Posterior cingulate gyrus (tissue), 11 donors: ENCODE measurements around the gene NGF.
"Not testable (repeated sequence)": the region's sequence is repeated elsewhere in the genome, so short reads cannot be mapped to it uniquely, and the experiment has no call there.

Source experiments
- DNase-seq, 10 donors: peaks; one replicate each; pipeline versions ENCODE4 v3.0.0 to v3.0.0-alpha.2; 2020 to 2021; ENCODE audit warnings: mixed read lengths in 3 of 10
- intact Hi-C: fragments of 100-400 bp; cut with DNase I; formaldehyde crosslinking; loops from one replicate; pipeline ENCODE4 v1.15.1; 2023

Gene NGF

GRCh38 chr1:115311474-115311989, 26.5 kb downstream of the NGF start:
- DNase-seq: no peak

GRCh38 chr1:115310581-115311473, 27.2 kb downstream of the NGF start:
- no peak for DNase-seq
- intact Hi-C loops: no loop called here

More at GRCh38 chr1:115311474-115311989, 26.5 kb downstream of the NGF start:
- intact Hi-C loops: no loop called here

DNA sequence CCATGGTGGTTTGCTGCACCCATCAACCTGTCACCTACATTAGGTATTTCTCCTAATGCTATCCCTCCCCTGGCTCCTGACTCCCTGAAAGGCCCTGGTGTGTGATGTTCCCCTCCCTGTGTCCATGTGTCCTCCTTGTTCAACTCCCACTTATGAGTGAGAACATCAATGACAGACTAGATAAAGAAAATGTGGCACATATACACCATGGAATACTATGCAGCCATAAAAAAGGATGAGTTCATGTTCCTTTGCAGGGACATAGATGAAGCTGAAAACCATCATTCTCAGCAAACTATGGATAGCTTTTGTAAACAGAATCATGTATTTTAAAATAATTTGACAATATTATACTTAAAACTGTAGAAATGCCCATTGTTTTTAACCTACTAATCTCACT, 28.5 kb downstream of the NGF start:
- intact Hi-C loops, DNase-seq: not testable (repeated sequence)

DNA sequence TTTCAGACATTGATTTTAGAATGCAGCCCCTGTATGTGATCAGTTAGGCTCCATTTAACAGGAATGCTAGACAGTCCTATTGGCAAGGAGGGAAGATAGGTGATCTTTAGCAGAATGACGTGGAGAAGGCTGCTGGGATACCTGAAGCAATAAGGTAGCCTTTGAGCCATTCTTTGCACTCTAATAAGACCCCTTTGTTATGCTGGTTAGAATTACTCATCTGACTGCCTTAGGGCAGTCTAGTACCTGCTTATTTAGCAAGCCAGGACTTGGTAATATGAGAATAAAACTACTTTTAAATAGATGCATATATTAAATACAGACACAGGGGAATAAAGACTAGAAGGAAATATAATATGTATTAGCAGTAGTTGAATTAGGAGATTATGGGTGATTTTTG, 29.1 kb downstream of the NGF start:
- intact Hi-C loops: no loop called here
- no peak for DNase-seq

DNA sequence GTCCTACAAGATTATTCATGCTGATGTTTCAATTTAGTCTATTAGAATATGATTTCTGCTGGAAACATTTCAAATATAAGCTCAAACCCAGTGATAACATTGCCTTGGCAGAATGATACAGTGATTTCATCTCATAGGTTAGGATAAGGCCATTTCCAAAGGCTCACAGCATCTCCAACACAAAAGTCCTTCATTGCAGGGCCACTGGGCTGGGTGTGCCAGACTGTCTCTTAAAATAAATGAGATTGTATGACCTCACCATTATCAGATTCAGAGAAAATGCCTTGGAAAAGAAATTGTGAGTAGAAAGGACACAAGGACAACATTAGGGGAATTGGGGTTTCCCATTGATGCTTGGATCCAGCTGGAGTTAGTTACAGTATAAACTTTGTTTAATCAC, 30.4 kb downstream of the NGF start:
- intact Hi-C loops: no loop called here
- no peak for DNase-seq

GRCh38 chr1:115306146-115306545, 31.9 kb downstream of the NGF start:
- intact Hi-C loops: no loop called here
- DNase-seq: no peak

DNA sequence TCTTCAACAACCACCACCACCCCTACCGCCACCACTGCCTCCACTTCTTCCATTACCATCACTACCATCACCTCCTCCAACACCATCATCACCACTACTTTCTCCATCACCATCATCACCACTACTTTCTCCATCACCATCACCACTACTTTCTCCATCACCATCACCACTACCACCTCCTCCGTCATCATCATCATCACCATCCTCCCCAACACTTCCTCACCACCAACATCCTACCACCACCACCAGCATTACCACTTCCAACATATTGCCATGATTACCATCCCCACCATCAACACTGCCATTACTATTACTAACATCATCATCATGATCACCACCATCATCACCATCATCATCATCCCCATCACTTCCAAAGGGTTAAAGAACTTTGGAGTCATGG, 34.7 kb downstream of the NGF start:
- intact Hi-C loops: no loop called here
- DNase-seq: no peak

DNA sequence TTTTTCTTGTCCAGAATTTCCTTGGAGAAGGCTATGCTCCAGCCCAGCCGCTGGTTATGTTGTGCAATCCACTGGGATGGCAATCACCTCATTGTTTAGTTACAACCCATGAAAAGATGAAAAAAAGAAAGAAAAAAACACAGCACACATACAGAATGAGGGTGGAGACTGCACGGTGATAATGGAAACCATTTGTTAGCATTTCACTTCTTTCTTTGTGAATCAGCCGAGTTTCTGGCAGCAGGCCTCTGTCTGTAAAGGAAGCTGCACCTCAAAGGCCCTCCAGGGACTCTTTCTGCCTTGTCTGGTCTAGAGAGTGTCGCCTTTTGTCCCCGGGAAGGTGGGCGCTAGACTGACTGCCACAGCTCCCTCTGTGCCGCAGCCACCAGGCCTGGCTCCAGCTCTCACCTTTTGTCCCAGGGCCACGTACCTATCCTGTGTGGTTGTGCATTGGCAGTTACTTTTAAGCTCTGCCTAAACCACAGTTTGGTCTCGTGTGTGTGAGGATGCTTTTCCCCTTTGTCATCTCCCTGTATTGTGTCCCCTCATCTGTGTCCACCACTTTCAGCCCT, 35.6 kb downstream of the NGF start:
- DNase-seq: no peak
- intact Hi-C loops: no loop called here

- peak; percentile 35 to 94 (median 45) for DNase-seq
- intact Hi-C loops: no loop called here
Observed at GRCh38 chr1:115301438-115302020, 36.5 kb downstream of the NGF start.

DNA sequence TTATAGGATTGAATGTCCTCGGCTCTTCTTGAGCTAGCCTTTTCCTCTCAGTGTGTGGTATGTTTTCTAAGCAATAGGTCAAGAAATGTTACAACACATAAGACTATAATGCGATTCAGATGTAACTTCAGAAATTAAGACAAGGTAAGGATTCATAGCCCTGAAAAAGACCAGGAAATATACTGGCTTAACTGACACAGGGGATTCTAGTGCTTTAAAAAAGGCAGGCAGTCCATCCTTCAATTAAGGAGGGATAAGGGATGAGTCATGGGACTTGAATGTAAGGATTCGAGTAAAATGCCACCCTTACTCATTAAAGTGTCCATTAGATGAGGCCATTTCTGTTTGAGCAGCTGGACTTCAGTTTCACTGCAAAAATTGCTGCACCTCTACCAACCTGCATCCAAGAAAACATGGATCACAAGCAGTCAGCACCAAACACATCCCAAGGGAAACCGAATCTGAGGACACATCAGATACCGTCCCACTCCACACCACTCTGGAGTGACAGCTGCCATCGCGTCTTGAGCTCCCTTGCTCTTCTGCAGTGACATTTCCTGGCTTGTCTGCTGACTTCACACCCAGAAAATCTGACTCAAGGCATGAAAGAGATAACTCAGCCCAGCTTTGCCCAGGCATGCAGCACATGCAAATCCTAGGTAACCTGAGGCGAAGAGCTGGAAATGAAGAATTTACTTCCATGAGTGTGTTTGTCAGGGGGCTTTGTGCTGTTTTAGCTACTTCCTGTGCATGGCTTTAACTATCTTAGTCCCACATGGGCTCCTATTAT, 37.8 kb downstream of the NGF start:
- intact Hi-C loops: no loop called here
- no peak for DNase-seq

- intact Hi-C loops: no loop called here
- no peak for DNase-seq
Observed at GRCh38 chr1:115299266-115299665, 38.8 kb downstream of the NGF start.

DNA sequence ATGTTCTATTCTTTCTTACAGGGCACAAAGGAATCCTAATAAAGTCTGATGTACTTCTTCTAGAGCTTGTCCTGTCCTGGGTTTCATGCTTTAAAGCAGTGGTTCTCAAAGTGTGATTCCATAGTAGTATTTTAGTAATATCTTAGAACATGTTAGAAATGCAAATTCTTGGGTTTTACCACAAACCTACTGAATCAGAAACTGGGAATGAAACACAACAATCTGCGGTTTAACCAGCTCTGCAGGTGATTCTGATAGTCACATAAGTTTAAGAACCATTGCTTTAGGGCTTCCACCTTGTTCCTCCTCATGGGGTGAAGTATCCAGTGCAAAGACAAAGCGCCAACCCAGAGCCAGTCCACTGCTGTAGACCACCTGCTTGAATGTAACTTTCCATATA, 41.1 kb downstream of the NGF start:
- intact Hi-C loops: no loop called here

GRCh38 chr1:115295904-115296696, 41.9 kb downstream of the NGF start:
- DNase-seq: no peak
- intact Hi-C loops: no loop called here

More for the DNA sequence above, 41.1 kb downstream of the NGF start:
- DNase-seq: no peak

- intact Hi-C loops: no loop called here
- DNase-seq: no peak
Observed at GRCh38 chr1:115293899-115294298, 44.1 kb downstream of the NGF start.

GRCh38 chr1:115293006-115293405, 45.0 kb downstream of the NGF start:
- intact Hi-C loops: no loop called here
- no peak for DNase-seq

DNA sequence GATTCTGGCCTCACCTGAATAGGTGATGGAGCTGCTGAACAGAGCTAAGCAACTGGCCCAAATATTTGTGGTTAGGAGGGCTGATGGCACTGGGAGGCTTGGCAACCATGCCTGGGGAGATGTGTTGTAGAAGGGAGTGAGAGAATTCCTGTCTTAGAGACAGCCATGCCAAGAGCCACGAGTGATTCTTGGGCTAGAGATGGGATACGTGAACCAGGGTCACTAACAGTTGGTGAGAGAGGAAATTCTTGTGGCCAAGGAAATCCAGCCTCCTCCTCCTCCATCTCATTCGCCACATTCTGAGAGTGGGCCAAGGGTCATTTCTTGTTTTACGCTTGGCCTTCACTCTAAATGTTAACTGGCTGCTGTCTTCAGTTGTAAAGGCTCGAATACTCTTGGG, 46.3 kb downstream of the NGF start:
- no peak for DNase-seq
- intact Hi-C loops: no loop called here

- intact Hi-C loops: no loop called here
- no peak for DNase-seq
Observed at GRCh38 chr1:115289940-115290339, 48.1 kb downstream of the NGF start.

GRCh38 chr1:115288591-115289198, 49.4 kb downstream of the NGF start:
- intact Hi-C loops: no loop called here
- DNase-seq: no peak

- intact Hi-C loops: no loop called here
- DNase-seq: no peak
Observed at GRCh38 chr1:115286431-115287205, 51.4 kb downstream of the NGF start.
